Immature natural killer cell (primary cell): ENCODE results near the gene DRICH1. TPM values are rescaled to one million over a fixed set of nuclear protein-coding genes. Genes with fewer than 3 reads are reported as not detected.
A peak's percentile ranks its signal among the peaks of the same experiment; 100 is the strongest.
"Not testable (repeated sequence)": the region's sequence is repeated elsewhere in the genome, so short reads cannot be mapped to it uniquely, and the experiment has no call there.

ENCODE experiments used
- DNase-seq, 3 donors: peaks; one replicate each; pipeline ENCODE4 v3.0.0; 2022; ENCODE audit warnings: mixed read lengths in 1 of 3
- H3K27ac Mint-ChIP-seq, 6 donors: one replicate each; pipeline ENCODE4 v1.8.0; 2020; ENCODE audit warnings: mixed read lengths in 6 of 6, mild to moderate bottlenecking in 5 of 6, inconsistent platforms in 4 of 6, moderate library complexity in 3 of 6
- H3K27me3 Mint-ChIP-seq, 3 donors: one replicate each; pipeline ENCODE4 v1.8.0; 2020 to 2021; ENCODE audit warnings: low read depth in 3 of 3, mild to moderate bottlenecking in 3 of 3, mixed read lengths in 3 of 3, moderate library complexity in 3 of 3, inconsistent platforms in 1 of 3
- H3K36me3 Mint-ChIP-seq, 3 donors: one replicate each; pipeline ENCODE4 v1.8.0; 2020; ENCODE audit warnings: mixed read lengths in 3 of 3, inconsistent platforms in 2 of 3, mild to moderate bottlenecking in 2 of 3
- H3K4me1 Mint-ChIP-seq, 2 donors: one replicate each; pipeline ENCODE4 v1.8.0; 2020; ENCODE audit warnings: inconsistent platforms in 2 of 2, mild to moderate bottlenecking in 2 of 2, mixed read lengths in 2 of 2, moderate library complexity in 1 of 2
- H3K4me3 Mint-ChIP-seq, 5 donors: one replicate each; pipeline ENCODE4 v1.8.0; 2020; ENCODE audit warnings: mild to moderate bottlenecking in 5 of 5, mixed read lengths in 5 of 5, inconsistent platforms in 3 of 5, moderate library complexity in 3 of 5
- H3K9me3 Mint-ChIP-seq, 6 donors: one replicate each; pipeline ENCODE4 v1.8.0; 2020; ENCODE audit warnings: mild to moderate bottlenecking in 6 of 6, mixed read lengths in 6 of 6, inconsistent platforms in 4 of 6, moderate library complexity in 3 of 6
- polyA plus RNA-seq, 3 donors: library from polyadenylated mRNA; unstranded; fragments of 300-500 nt; fragmentation: Illumina TruSeq; gene quantifications; one replicate each; pipeline ENCODE4 v1.2.3, GENCODE V29; 2021

DRICH1 gene
- polyA plus RNA-seq, 3 donors from 2014 or later, result not detected

DNA sequence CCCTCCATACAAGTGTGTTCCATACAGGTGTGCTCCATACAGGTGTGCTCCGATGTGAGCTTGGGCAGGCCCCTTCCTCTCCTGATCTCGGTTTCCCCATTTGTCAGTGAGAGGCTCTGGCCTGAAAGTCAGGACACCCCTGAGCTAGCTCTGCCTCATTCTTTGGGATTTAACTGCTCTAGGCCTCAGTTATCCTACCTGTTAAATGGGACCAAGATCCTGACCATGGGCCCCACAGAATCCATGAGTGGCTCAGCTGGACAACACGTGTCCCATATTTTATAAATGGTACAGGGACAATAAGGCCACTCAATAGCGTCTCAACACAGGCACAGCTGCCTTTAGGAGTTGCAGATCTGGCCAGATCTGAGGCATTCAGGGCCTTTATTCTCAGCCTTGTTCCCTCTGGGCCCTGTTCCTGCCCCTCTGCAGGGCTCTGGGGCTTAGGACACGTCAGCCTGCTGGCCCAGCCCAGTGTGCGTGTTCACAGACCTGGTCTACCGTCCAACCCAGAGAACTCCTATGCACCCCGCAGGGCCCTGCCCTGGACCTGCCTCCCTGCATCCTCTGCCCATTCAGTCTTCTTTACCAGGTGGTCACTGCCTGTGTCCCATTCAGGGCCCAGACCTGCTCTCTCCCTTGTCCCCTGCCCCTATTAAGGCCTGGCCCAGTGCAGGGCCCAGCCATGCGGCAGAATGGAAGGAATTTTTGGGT lies 33.2 kb downstream of the DRICH1 start:
- no peak overlapping the region for H3K27ac Mint-ChIP-seq
- H3K27me3 Mint-ChIP-seq, result peaks cover 0 to 4% (median 2%) of the 10 kb centered on the region in 3 donors
- no peaks in the 10 kb centered on the region for H3K9me3 Mint-ChIP-seq
- H3K4me1 Mint-ChIP-seq, result no peaks in the 10 kb centered on the region
- DNase-seq, result no peak
- no peak overlapping the region for H3K4me3 Mint-ChIP-seq
- H3K36me3 Mint-ChIP-seq, result no peaks in the 10 kb centered on the region

- not testable (repeated sequence) for H3K9me3 Mint-ChIP-seq, H3K27ac Mint-ChIP-seq, H3K27me3 Mint-ChIP-seq, H3K4me1 Mint-ChIP-seq, DNase-seq, H3K36me3 Mint-ChIP-seq, H3K4me3 Mint-ChIP-seq
These were observed 34.4 kb downstream of the DRICH1 start for GRCh38 chr22:23597576-23598268.

GRCh38 chr22:23595904-23596303 lies 36.2 kb downstream of the DRICH1 start:
- not testable (repeated sequence) for H3K27me3 Mint-ChIP-seq, H3K9me3 Mint-ChIP-seq, H3K36me3 Mint-ChIP-seq, DNase-seq, H3K4me1 Mint-ChIP-seq, H3K4me3 Mint-ChIP-seq
- peak overlapping the region in 1 of 6 donors; percentile 4 for H3K27ac Mint-ChIP-seq

DNA sequence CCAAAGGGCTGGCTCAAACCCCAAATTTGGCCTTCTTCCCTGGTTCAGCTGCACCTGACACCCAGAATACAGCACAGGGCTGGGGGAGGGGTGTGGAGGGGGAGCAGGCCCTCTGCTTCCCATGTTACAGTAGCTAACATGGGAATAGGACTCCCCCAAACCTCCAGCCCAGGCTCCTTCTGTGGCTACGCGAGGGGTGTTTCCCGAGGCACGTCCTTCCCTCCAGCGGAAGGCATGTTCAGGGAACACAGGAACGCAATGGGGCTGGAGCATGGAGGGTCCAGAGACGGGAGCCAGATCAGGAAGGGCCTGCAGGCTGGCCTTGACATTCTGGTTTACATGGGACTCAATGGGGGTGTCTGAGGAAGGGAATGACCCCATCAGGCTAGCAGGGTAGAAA lies 40.3 kb downstream of the DRICH1 start:
- Mint-ChIP-seq H3K4me1 (no peaks in the 10 kb centered on the region), H3K27ac (peak overlapping the region in 1 of 6 donors; percentile 43), H3K36me3 (peaks cover 0 to 10% (median 3%) of the 10 kb centered on the region in 3 donors), H3K4me3 (no peak overlapping the region), H3K27me3 (peaks cover 2 to 4% (median 2%) of the 10 kb centered on the region in 3 donors), H3K9me3 (peaks cover 0 to 5% (median under 1%) of the 10 kb centered on the region in 6 donors)
- DNase-seq, result no peak

DNA sequence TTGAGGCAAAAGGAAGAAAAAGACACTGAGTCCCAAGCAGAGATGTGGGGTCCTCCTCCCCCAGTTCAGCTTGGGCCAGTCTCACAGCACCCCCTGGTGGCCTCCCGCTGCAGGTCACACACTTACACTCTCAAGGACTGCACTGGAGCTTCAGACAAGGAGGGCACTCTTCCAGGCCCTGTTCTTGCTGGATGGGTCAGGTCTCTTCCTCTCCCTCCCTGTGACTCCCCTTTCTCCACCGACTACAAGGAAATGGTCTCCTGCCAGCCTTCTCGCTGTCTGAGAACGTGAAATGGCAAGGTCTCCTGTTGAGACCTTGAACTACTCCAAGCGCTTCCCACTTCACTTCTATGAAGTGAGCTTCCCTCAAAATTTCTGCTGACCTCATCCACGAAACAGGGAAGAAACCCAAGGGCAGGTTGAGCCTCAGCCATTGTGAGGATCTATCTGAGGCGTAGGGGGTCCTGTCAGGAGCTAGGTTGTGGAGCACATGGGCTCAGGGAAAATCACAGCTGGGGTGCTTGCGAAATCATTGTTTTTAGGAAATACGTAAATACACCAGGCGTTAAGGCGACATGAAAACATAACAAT lies 40.8 kb downstream of the DRICH1 start:
- peaks cover 0 to 10% (median 3%) of the 10 kb centered on the region in 3 donors for H3K36me3 Mint-ChIP-seq
- H3K27me3 Mint-ChIP-seq, result peaks cover 2 to 4% (median 2%) of the 10 kb centered on the region in 3 donors
- H3K4me1 Mint-ChIP-seq, result no peaks in the 10 kb centered on the region
- peak; percentile 34 to 46 (median 46) for DNase-seq
- H3K9me3 Mint-ChIP-seq, result peaks cover 0 to 5% (median under 1%) of the 10 kb centered on the region in 6 donors
- peak overlapping the region in 1 of 6 donors; percentile 17 for H3K27ac Mint-ChIP-seq
- no peak overlapping the region for H3K4me3 Mint-ChIP-seq

DNA sequence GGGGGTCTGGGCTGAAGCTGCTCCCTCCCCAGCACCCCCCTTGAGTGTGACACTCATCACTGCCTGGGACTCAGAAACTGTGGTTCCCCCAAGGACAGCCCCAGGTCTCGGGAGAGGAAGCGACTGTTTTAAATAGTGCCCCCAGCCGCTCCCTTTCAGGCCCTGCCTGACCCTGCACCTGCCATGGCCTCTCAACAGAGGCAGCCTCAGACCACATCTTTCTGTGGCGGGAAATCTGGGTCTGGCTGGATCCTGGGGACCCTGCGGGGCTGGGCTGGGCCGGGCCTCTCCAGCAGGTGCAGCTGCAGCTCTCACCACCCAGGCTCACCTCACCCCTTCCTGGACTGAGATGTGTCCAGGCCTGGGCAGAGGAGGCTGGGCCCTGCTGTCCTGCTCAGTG lies 48.3 kb downstream of the DRICH1 start:
- Mint-ChIP-seq H3K27ac (no peak overlapping the region), H3K9me3 (peaks cover 0 to 2% (median 0%) of the 10 kb centered on the region in 6 donors), H3K4me1 (no peaks in the 10 kb centered on the region), H3K36me3 (no peaks in the 10 kb centered on the region), H3K4me3 (no peak overlapping the region), H3K27me3 (peaks cover 0 to 6% (median 2%) of the 10 kb centered on the region in 3 donors)
- no peak for DNase-seq

DNA sequence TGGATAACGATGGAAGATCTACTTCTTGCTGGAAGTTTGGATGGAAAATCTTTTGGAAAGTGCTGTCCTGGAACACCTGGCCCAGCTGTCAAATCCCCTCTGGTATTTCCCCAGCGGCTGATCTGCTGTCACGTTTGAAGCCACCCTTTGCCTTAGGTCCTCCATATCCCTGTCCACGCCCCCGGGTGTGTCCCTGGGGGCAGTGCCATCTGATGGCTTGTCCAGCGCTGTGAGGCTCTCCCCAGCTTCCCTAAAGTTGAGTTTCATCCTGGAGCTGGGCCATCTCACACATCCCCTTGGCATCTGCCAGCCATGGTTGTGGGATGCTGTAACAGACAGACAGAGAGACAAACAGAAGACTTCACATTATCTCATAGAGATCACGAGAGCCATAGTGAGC lies 49.0 kb downstream of the DRICH1 start:
- Mint-ChIP-seq H3K36me3 (no peaks in the 10 kb centered on the region), H3K4me3 (no peak overlapping the region), H3K27ac (no peak overlapping the region), H3K4me1 (no peaks in the 10 kb centered on the region), H3K27me3 (peaks cover 0 to 6% (median 2%) of the 10 kb centered on the region in 3 donors), H3K9me3 (peaks cover 0 to 2% (median 0%) of the 10 kb centered on the region in 6 donors)
- DNase-seq, result no peak

DNA sequence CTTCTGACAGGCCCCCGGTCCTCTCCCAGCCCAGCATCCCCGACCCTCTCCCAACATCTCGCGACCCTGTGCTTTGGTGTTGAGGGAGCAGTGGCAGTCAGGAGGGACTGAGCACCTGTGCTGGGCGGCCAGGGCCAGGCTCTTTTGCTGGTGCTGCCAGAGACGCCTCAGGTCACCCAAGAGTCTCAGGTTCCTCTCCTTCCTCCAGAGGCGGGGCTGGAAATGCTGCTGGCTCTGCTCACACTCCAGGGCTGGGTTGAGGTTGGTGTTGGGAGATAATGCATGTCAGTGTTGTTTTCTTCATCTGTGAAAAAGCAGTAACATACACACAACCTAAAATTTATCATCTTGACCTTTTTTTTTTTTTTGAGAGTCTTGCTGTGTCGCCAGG lies 50.9 kb downstream of the DRICH1 start:
- no peaks in the 10 kb centered on the region for H3K4me1 Mint-ChIP-seq
- peaks cover 0 to 8% (median 2%) of the 10 kb centered on the region in 3 donors for H3K27me3 Mint-ChIP-seq
- no peak overlapping the region for H3K4me3 Mint-ChIP-seq
- no peak overlapping the region for H3K27ac Mint-ChIP-seq
- H3K36me3 Mint-ChIP-seq, result no peaks in the 10 kb centered on the region
- no peaks in the 10 kb centered on the region for H3K9me3 Mint-ChIP-seq
- no peak for DNase-seq

DNA sequence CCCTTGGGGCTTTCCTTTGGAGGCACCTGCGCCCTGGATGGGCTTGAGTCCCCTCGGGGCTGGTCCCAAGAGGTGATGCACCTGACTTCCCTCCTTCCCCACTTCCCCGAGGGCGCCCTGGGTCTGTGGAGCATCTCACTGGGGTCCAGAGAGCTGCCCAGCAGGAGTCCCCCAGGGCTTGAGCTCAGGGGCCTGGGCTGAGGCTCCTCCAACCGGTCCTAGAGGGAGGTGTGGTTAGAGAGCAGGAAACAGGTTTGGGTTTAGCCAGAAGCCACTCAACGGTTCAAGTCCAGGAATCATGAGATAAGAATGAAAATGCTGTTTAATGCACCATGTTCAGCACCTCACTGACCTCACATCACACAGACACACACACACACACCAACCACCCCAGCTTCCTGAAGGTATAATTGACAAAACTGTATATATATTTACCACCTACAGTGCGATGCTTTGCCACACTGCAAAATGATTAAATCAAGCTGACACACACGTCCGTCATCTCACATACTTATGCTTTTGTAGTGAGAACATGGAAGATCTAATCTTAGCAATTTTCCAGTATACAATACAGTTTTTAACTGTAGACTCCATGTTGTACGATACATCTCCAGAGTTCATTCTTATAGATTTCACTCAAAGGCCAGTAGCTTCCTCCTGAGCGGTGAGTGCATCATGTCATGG lies 51.4 kb downstream of the DRICH1 start:
- Mint-ChIP-seq H3K27ac (no peak overlapping the region), H3K4me3 (no peak overlapping the region), H3K36me3 (no peaks in the 10 kb centered on the region), H3K4me1 (no peaks in the 10 kb centered on the region), H3K27me3 (peaks cover 2 to 7% (median 2%) of the 10 kb centered on the region in 3 donors), H3K9me3 (no peaks in the 10 kb centered on the region)
- no peak for DNase-seq

- no peaks in the 10 kb centered on the region for H3K4me1 Mint-ChIP-seq
- H3K36me3 Mint-ChIP-seq, result no peaks in the 10 kb centered on the region
- no peak for DNase-seq
- H3K9me3 Mint-ChIP-seq, result no peaks in the 10 kb centered on the region
- no peak within 1 kb of the TSS for H3K4me3 Mint-ChIP-seq
- H3K27me3 Mint-ChIP-seq, result peaks cover 2 to 6% (median 4%) of the 10 kb centered on the region in 3 donors
- no peak within 1 kb of the TSS for H3K27ac Mint-ChIP-seq
These were observed 52.1 kb downstream of the DRICH1 start, which contains the start of gene IGLL1 for GRCh38 chr22:23579870-23580575. Gene IGLL1 (minus strand): TSS chr22:23580290. CDS start chr22:23580190, 100 bp downstream.

DNA sequence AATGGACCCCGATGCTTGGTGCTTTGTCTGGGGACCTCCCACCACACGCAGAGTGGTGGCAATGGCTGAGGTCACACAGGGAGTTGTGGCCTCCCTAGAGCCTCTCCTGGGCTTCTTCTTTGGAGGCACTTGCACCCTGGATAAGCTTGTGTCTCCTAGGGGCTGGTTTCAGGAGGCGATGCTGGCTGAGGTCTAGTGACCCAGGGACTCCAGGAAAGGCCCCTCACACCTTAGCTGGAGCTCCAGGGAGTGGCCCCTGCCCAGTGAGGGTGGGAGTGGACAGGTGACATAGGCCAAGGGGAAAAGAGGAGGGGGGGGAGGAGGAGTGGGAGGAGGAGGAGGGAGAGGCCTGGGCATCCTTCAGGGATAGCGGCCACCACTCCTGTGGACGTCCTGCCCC lies 52.8 kb downstream of the DRICH1 start:
- DNase-seq, result no peak
- Mint-ChIP-seq H3K36me3 (no peaks in the 10 kb centered on the region), H3K4me3 (no peak overlapping the region), H3K27me3 (peaks cover 2 to 6% (median 4%) of the 10 kb centered on the region in 3 donors), H3K9me3 (no peaks in the 10 kb centered on the region), H3K27ac (no peak overlapping the region), H3K4me1 (no peaks in the 10 kb centered on the region)

DNA sequence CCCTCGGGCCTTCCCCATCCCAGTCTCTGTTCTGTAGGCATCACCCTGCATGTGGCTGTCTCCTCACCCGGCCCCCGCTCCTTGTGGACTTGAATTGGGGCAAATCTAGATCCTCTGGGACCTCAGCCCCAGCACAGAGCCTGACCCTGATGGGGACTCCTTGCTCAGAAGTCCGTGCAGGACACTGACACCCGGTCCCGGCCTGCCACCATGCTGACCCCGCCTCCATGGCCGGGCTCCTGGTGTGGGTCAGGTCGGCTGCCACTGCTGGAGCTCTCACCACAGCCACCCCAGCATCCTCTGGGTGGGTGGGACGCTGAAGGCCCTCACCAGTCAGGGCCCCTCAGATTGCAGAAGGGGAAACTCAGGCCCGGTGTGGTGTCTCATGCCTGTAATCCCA lies 53.8 kb downstream of the DRICH1 start:
- no peak overlapping the region for H3K4me3 Mint-ChIP-seq
- H3K4me1 Mint-ChIP-seq, result no peaks in the 10 kb centered on the region
- H3K27me3 Mint-ChIP-seq, result peaks cover 0 to 6% (median 4%) of the 10 kb centered on the region in 3 donors
- H3K27ac Mint-ChIP-seq, result no peak overlapping the region
- H3K36me3 Mint-ChIP-seq, result no peaks in the 10 kb centered on the region
- no peaks in the 10 kb centered on the region for H3K9me3 Mint-ChIP-seq
- DNase-seq, result no peak

- no peak for DNase-seq
- Mint-ChIP-seq H3K9me3 (no peaks in the 10 kb centered on the region), H3K4me1 (no peaks in the 10 kb centered on the region), H3K4me3 (no peak overlapping the region), H3K27ac (peak overlapping the region in 1 of 6 donors; percentile 22), H3K36me3 (no peaks in the 10 kb centered on the region), H3K27me3 (peaks cover 0 to 6% (median 4%) of the 10 kb centered on the region in 3 donors)
These were observed 55.4 kb downstream of the DRICH1 start for GRCh38 chr22:23576681-23577080.
